ENCODE data around the gene SUN1.

SUN1 gene

GRCh38 chr7:903921-904755 is 71.9 kb downstream of the SUN1 start:
- DNase-seq (ENCODE audit: low read depth in 2 of 2) = no peak

- no peak for DNase-seq (ENCODE audit: low read depth in 2 of 2)
Measured at GRCh38 chr7:904847-905246, 72.6 kb downstream of the SUN1 start.

GRCh38 chr7:906776-907157 is 74.5 kb downstream of the SUN1 start:
- no peak for DNase-seq (ENCODE audit: low read depth in 2 of 2)

- DNase-seq (ENCODE audit: low read depth in 2 of 2) = no peak
Measured at GRCh38 chr7:907158-907980, 75.1 kb downstream of the SUN1 start.

GRCh38 chr7:908159-908581 is 75.9 kb downstream of the SUN1 start:
- no peak for DNase-seq (ENCODE audit: low read depth in 2 of 2)

GRCh38 chr7:908591-909357 is 76.5 kb downstream of the SUN1 start:
- DNase-seq (ENCODE audit: low read depth in 2 of 2) = peak in 1 of 2 donors; percentile 48

GRCh38 chr7:909358-910329 is 77.4 kb downstream of the SUN1 start:
- DNase-seq (ENCODE audit: low read depth in 2 of 2) = no peak

- no peak for DNase-seq (ENCODE audit: low read depth in 2 of 2)
Measured at GRCh38 chr7:910441-910861, 78.2 kb downstream of the SUN1 start.

- no peak for DNase-seq (ENCODE audit: low read depth in 2 of 2)
Measured at GRCh38 chr7:910931-911431, 78.7 kb downstream of the SUN1 start.

- DNase-seq (ENCODE audit: low read depth in 2 of 2) = no peak
Measured at GRCh38 chr7:911791-912480, 79.7 kb downstream of the SUN1 start.

GRCh38 chr7:913736-914520 is 81.7 kb downstream of the SUN1 start:
- DNase-seq (ENCODE audit: low read depth in 2 of 2) = no peak

GRCh38 chr7:914521-915194 is 82.4 kb downstream of the SUN1 start:
- no peak for DNase-seq (ENCODE audit: low read depth in 2 of 2)

- DNase-seq (ENCODE audit: low read depth in 2 of 2) = no peak
Measured at GRCh38 chr7:915291-916218, 83.3 kb downstream of the SUN1 start.

- no peak for DNase-seq (ENCODE audit: low read depth in 2 of 2)
Measured at GRCh38 chr7:916291-916941, 84.1 kb downstream of the SUN1 start.

GRCh38 chr7:917255-918117 is 85.2 kb downstream of the SUN1 start:
- no peak for DNase-seq (ENCODE audit: low read depth in 2 of 2)

- no peak for DNase-seq (ENCODE audit: low read depth in 2 of 2)
Measured at GRCh38 chr7:918118-918425, 85.8 kb downstream of the SUN1 start.

Measured in activated CD8-positive, alpha-beta memory T cell treated with anti-CD3 and anti-CD28 coated beads for 4 hours (primary cell).